OCI-LY1 (cell line): ENCODE data around the gene SLC9A9.

Source experiments
- CTCF ChIP-seq: fragments of 200-600 bp; sonication (generic), shearing (Covaris generic); IDR thresholded peaks from 2 replicates; pipeline ENCODE4 v1.5.1; 2017; ENCODE audit warnings: mild to moderate bottlenecking, antibody characterized with exemption, low read length, moderate library complexity, mixed read lengths
- EZH2 ChIP-seq: fragments of 200-600 bp; sonication (generic), shearing (Covaris generic); IDR thresholded peaks from 2 replicates; pipeline ENCODE4 v1.8.0; 2017; ENCODE audit warnings: borderline replicate concordance, mixed run types, mild to moderate bottlenecking, antibody characterized with exemption, low read length, moderate library complexity, mixed read lengths

- TF ChIP-seq CTCF (no peak), EZH2 (no peak)
These were observed 334.2 kb downstream of the SLC9A9 start for GRCh38 chr3:143514109-143514508.
